Measurements from ENCODE around the gene PSD4.

DNA sequence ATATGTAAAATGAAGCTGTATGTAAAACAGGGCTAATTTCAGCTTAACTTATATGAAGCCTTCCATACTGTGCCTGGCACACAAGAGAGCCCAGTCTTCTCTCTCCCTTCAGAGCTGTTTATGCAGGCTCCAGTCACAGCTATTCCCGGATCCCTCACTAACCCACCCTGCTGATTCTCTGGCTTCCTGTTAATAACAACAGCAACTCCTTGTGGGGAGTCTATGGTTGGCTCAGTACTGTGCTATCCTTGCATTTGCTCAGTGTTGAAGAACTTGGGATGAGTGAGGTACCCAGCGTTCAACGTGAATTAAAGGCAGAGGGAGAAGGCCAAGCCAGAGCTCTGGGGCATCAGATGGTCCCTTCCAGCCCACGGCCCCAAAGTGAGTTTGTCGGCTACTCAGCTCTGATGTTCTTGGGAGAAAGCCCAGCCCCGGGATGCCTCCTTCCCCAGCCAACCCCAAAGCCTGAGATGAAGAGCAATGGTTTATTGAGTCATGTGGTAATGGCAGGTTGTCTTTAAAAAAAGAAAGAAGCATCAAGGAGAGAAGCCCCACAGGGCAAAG is 43.2 kb downstream of the PSD4 start:
- TF ChIP-seq CTCF (IDR thresholded peaks at IDR 0.05; ENCODE audit: insufficient read depth, low read length), result no peak
- no peak for TF ChIP-seq GABPA (IDR thresholded peaks at IDR 0.05; ENCODE audit: low read depth)
- TF ChIP-seq POLR2AphosphoS5 (IDR thresholded peaks at IDR 0.05; ENCODE audit: low read depth), result no peak
- TF ChIP-seq, protein P1, sequence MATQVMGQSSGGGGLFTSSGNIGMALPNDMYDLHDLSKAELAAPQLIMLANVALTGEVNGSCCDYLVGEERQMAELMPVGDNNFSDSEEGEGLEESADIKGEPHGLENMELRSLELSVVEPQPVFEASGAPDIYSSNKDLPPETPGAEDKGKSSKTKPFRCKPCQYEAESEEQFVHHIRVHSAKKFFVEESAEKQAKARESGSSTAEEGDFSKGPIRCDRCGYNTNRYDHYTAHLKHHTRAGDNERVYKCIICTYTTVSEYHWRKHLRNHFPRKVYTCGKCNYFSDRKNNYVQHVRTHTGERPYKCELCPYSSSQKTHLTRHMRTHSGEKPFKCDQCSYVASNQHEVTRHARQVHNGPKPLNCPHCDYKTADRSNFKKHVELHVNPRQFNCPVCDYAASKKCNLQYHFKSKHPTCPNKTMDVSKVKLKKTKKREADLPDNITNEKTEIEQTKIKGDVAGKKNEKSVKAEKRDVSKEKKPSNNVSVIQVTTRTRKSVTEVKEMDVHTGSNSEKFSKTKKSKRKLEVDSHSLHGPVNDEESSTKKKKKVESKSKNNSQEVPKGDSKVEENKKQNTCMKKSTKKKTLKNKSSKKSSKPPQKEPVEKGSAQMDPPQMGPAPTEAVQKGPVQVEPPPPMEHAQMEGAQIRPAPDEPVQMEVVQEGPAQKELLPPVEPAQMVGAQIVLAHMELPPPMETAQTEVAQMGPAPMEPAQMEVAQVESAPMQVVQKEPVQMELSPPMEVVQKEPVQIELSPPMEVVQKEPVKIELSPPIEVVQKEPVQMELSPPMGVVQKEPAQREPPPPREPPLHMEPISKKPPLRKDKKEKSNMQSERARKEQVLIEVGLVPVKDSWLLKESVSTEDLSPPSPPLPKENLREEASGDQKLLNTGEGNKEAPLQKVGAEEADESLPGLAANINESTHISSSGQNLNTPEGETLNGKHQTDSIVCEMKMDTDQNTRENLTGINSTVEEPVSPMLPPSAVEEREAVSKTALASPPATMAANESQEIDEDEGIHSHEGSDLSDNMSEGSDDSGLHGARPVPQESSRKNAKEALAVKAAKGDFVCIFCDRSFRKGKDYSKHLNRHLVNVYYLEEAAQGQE (IDR thresholded peaks at IDR 0.05; ENCODE audit: insufficient replicate concordance, low read depth), result no peak
